ENCODE results near the gene DLX1. TPM values are rescaled to one million over a fixed set of nuclear protein-coding genes. Genes with fewer than 3 reads are reported as not detected.
"Not testable (repeated sequence)": the region's sequence is repeated elsewhere in the genome, so short reads cannot be mapped to it uniquely, and the experiment has no call there.

DLX1 gene
- total and polyA plus RNA-seq, 2 donors = 0.09 to 0.23 TPM

GRCh38 chr2:172137943-172138342 lies 52.6 kb downstream of the DLX1 start:
- Histone ChIP-seq H3K4me1 (ENCODE audit: control insufficient read depth in 2 of 2, insufficient read depth in 2 of 2, low read length in 2 of 2) (no peaks in the 10 kb centered on the region), H3K9me3 (ENCODE audit: control insufficient read depth in 2 of 2, insufficient read depth in 1 of 2, low read length in 1 of 2) (no peaks in the 10 kb centered on the region), H3K4me3 (ENCODE audit: low read length in 2 of 2) (no peak overlapping the region), H3K27me3 (ENCODE audit: control insufficient read depth in 2 of 2, insufficient read depth in 1 of 2, low read length in 1 of 2) (no peaks in the 10 kb centered on the region), H3K36me3 (ENCODE audit: control insufficient read depth in 2 of 2, insufficient read depth in 2 of 2, low read length in 1 of 2) (no peaks in the 10 kb centered on the region), H3K27ac (ENCODE audit: low read depth in 1 of 2, low read length in 1 of 2) (no peak overlapping the region)
- DNase-seq (ENCODE audit: low read depth in 6 of 9, low spot score in 9 of 9) = no peak
- 97% methylated on average over 2 of the region's 2 CpGs for WGBS

GRCh38 chr2:172138727-172139126 lies 53.4 kb downstream of the DLX1 start:
- not testable (repeated sequence) for DNase-seq (ENCODE audit: low read depth in 6 of 9, low spot score in 9 of 9); H3K4me3 ChIP-seq (ENCODE audit: low read length in 2 of 2); H3K27ac ChIP-seq (ENCODE audit: low read depth in 1 of 2, low read length in 1 of 2); H3K9me3 ChIP-seq (ENCODE audit: control insufficient read depth in 2 of 2, insufficient read depth in 1 of 2, low read length in 1 of 2); H3K27me3 ChIP-seq (ENCODE audit: control insufficient read depth in 2 of 2, insufficient read depth in 1 of 2, low read length in 1 of 2); H3K4me1 ChIP-seq (ENCODE audit: control insufficient read depth in 2 of 2, insufficient read depth in 2 of 2, low read length in 2 of 2); H3K36me3 ChIP-seq (ENCODE audit: control insufficient read depth in 2 of 2, insufficient read depth in 2 of 2, low read length in 1 of 2)
- WGBS = 85% methylated on average over 1 of the region's 1 CpG

Other genes with a start within 250 kb of the DLX1 start
- gene SLC25A12, start 191.3 kb upstream of the DLX1 start, total RNA-seq = 21.3 TPM
- 26.9 TPM for gene SLC25A12, start 191.3 kb upstream of the DLX1 start, polyA plus RNA-seq
- 74.3 TPM for gene HAT1, start 163.0 kb upstream of the DLX1 start, total RNA-seq
- 53.2 TPM for gene HAT1, start 163.0 kb upstream of the DLX1 start, polyA plus RNA-seq
- 2.4 TPM for gene METAP1D, start 85.6 kb upstream of the DLX1 start, total RNA-seq
- 4.2 TPM for gene METAP1D, start 85.6 kb upstream of the DLX1 start, polyA plus RNA-seq
- 0.09 TPM for gene DLX2, start 17.4 kb downstream of the DLX1 start, total RNA-seq
- 0.43 TPM for gene DLX2, start 17.4 kb downstream of the DLX1 start, polyA plus RNA-seq

Data from thymus (tissue), 11 donors.